Esophagus squamous epithelium (tissue), 5 donors: ENCODE results near the gene UNC119B. TPM values are rescaled to one million over a fixed set of nuclear protein-coding genes. Genes with fewer than 3 reads are reported as not detected.

Experiments
- DNase-seq: peaks from one replicate; lab custom pipeline; 2025; lab: John Stamatoyannopoulos, UW
- H3K27ac ChIP-seq, 4 donors: fragments of 200-600 bp; sonication (generic); one replicate each; pipeline ENCODE4 v1.5.1; 2016 to 2019; ENCODE audit warnings: mild to moderate bottlenecking in 1 of 4
- H3K27me3 ChIP-seq, 4 donors: fragments of 200-600 bp; sonication (generic); 1 replicate in 3 of 4; 2 replicates in 1 of 4; pipeline versions ENCODE4 v1.5.1 to v1.6.0; 2017 to 2021; ENCODE audit warnings: antibody characterized with exemption in 1 of 4
- H3K36me3 ChIP-seq, 3 donors: fragments of 200-600 bp; sonication (generic); one replicate each; pipeline ENCODE4 v1.5.1; 2016 to 2019
- H3K4me1 ChIP-seq, 3 donors: fragments of 200-600 bp; sonication (generic); one replicate each; pipeline ENCODE4 v1.5.1; 2017 to 2019
- H3K4me3 ChIP-seq, 4 donors: fragments of 200-600 bp; sonication (generic); 1 replicate in 3 of 4; 2 replicates in 1 of 4; pipeline ENCODE4 v1.5.1; 2016 to 2019; ENCODE audit warnings: mild to moderate bottlenecking in 2 of 4, moderate library complexity in 1 of 4
- H3K9me3 ChIP-seq, 3 donors: fragments of 200-600 bp; sonication (generic); one replicate each; pipeline ENCODE4 v1.5.1; 2016 to 2019
- POLR2A ChIP-seq, 4 donors: fragments of 450-650 bp; IDR thresholded peaks; one replicate each; pipeline ENCODE4 v1.6.1; 2017; ENCODE audit warnings: antibody characterized with exemption in 4 of 4, mild to moderate bottlenecking in 4 of 4, moderate library complexity in 3 of 4
- WGBS, 2 donors: methylation state at CpG; one replicate each; pipeline ENCODE4 v1.1.5; 2018; 5-methylcytosine and 5-hydroxymethylcytosine counted together
- intact Hi-C: fragments of 100-400 bp; cut with DNase I; formaldehyde crosslinking; loops from one replicate; pipeline ENCODE4 v1.15.0; 2022
- total RNA-seq, 4 donors: library from RNA; depleted of rRNA; stranded (reverse); fragments of >200 nt; gene quantifications; one replicate each; pipeline ENCODE4 v1.1.0, GENCODE V29; 2016
- TF ChIP-seq, protein P1 (sequence below), 6 experiments: fragments of 450-650 bp in 4 of 6; fragments of 200-600 bp in 2 of 6; sonication (generic) in 2 of 6; IDR thresholded peaks; one replicate each; pipeline ENCODE4 v1.5.1; 2016 to 2019; ENCODE audit warnings: antibody characterized with exemption in 6 of 6, mild to moderate bottlenecking in 4 of 6, moderate library complexity in 4 of 6
- donor health status: DM: yes; HTN: yes; CAD: no.

UNC119B gene
- total RNA-seq, 4 donors from 2014 or later, result 6.4 to 23.3 (median 12.4) TPM

DNA sequence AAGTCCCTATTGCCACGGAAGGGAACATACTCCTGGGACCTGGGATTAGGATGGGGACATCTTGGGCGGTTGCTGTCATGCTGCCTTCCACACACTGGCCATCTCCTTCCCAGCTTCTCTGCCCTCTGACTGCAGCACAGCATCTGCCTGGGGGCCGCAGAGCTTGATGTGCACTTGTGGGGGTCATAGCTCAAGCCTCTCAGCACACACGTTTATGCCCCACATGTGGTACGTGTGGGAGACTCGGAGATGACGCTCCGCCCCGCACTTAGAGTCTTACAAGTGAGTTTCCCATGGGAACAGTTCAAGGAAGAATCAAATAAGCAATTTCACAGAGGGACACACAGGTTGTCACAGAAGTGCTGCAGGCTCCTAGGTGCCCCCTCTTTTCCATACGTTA lies 24.0 kb downstream of the UNC119B start:
- intact Hi-C loops, result no loop called here
- no peak for DNase-seq
- no peak overlapping the region for H3K4me3 ChIP-seq
- WGBS, 2 donors, result 93% methylated on average over 7 to 9 of the region's 10 CpGs
- H3K4me1 ChIP-seq, result no peaks in the 10 kb centered on the region
- no peaks in the 10 kb centered on the region for H3K9me3 ChIP-seq
- peaks cover 0 to 43% (median 7%) of the 10 kb centered on the region in 3 donors for H3K36me3 ChIP-seq
- no peak for TF ChIP-seq POLR2A (IDR thresholded peaks at IDR 0.05)
- TF ChIP-seq, protein P1, sequence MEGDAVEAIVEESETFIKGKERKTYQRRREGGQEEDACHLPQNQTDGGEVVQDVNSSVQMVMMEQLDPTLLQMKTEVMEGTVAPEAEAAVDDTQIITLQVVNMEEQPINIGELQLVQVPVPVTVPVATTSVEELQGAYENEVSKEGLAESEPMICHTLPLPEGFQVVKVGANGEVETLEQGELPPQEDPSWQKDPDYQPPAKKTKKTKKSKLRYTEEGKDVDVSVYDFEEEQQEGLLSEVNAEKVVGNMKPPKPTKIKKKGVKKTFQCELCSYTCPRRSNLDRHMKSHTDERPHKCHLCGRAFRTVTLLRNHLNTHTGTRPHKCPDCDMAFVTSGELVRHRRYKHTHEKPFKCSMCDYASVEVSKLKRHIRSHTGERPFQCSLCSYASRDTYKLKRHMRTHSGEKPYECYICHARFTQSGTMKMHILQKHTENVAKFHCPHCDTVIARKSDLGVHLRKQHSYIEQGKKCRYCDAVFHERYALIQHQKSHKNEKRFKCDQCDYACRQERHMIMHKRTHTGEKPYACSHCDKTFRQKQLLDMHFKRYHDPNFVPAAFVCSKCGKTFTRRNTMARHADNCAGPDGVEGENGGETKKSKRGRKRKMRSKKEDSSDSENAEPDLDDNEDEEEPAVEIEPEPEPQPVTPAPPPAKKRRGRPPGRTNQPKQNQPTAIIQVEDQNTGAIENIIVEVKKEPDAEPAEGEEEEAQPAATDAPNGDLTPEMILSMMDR (IDR thresholded peaks at IDR 0.05), result no peak
- no peaks in the 10 kb centered on the region for H3K27me3 ChIP-seq
- no peak overlapping the region for H3K27ac ChIP-seq

DNA sequence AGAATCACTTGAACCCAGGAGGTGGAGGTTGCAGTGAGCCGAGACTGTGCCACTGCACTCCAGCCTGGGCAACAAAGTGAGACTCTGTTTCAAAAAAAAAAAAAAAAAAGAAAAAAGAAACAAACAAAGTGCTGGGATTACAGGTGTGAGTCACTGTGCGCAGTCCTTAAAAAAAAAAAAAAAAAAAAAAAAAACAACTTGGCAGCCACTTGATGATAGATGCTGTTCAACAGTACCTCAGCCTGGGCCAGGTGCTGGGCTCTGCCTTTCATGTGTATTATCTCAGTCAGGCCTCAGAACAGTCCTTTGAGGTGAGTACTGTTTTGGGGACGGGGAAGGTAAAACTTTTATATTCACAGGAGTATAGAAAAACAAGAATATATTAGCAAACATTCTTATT lies 24.9 kb downstream of the UNC119B start:
- WGBS, 2 donors, result 32 to 44% methylated on average over 2 of the region's 3 CpGs
- Histone ChIP-seq H3K4me3 (no peak overlapping the region), H3K27me3 (no peaks in the 10 kb centered on the region), H3K4me1 (no peaks in the 10 kb centered on the region), H3K36me3 (peaks cover 0 to 43% (median 0%) of the 10 kb centered on the region in 3 donors), H3K9me3 (no peaks in the 10 kb centered on the region), H3K27ac (no peak overlapping the region)
- intact Hi-C loops, result no loop called here
- no peak for DNase-seq
- TF ChIP-seq, protein P1 (IDR thresholded peaks at IDR 0.05), result no peak
- TF ChIP-seq POLR2A (IDR thresholded peaks at IDR 0.05), result no peak

DNA sequence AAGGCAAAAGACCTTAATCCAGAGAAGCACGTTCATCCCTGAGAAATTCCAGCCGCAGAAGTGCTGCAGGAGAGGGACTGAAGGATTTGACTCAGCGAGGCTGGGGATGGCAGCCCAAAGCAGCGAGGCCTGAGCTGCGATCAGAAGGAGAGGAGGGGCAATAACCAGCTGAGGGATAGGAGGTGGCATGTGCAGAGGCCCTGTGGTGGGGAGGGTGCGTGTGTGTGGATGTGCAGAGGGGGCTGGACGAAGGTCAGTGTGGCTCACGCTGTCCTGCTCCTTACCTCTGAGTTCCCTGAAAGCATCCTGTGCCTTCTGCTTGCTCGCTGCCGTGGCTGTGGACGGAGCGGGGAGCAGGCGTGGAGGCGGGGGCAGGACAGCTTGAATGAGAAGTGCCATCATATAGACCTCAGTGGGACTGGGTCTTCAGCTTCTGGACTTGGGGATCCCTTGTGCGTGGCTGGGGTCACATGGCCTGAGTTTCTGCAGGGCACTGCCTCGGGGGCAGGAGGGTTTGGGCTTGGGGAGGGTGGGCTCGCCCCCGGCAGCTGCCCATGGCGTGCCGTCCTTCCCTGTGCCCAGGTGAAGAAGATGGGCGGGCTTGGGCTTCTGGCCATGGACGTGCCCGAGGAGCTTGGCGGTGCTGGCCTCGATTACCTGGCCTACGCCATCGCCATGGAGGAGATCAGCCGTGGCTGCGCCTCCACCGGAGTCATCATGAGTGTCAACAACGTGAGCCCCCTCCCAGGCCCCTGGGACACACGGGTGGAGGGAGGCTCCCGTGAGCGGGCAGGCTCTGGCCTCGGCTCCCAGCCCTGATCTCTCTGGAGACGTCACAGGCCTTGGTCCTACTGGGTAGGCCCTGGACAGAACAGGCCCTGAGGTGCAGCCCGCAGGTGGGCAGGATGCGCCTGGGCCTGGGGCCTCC lies 26.4 kb downstream of the UNC119B start:
- H3K27ac ChIP-seq, result no peak overlapping the region
- H3K4me1 ChIP-seq, result no peaks in the 10 kb centered on the region
- no peak for DNase-seq
- intact Hi-C loops, result no loop called here
- H3K36me3 ChIP-seq, result peaks cover 0 to 31% (median 0%) of the 10 kb centered on the region in 3 donors
- H3K4me3 ChIP-seq, result no peak overlapping the region
- no peaks in the 10 kb centered on the region for H3K9me3 ChIP-seq
- TF ChIP-seq, protein P1 (IDR thresholded peaks at IDR 0.05), result no peak
- no peak for TF ChIP-seq POLR2A (IDR thresholded peaks at IDR 0.05)
- WGBS, 2 donors, result 85 to 87% methylated on average over 7 to 12 of the region's 38 CpGs
- H3K27me3 ChIP-seq, result no peaks in the 10 kb centered on the region

DNA sequence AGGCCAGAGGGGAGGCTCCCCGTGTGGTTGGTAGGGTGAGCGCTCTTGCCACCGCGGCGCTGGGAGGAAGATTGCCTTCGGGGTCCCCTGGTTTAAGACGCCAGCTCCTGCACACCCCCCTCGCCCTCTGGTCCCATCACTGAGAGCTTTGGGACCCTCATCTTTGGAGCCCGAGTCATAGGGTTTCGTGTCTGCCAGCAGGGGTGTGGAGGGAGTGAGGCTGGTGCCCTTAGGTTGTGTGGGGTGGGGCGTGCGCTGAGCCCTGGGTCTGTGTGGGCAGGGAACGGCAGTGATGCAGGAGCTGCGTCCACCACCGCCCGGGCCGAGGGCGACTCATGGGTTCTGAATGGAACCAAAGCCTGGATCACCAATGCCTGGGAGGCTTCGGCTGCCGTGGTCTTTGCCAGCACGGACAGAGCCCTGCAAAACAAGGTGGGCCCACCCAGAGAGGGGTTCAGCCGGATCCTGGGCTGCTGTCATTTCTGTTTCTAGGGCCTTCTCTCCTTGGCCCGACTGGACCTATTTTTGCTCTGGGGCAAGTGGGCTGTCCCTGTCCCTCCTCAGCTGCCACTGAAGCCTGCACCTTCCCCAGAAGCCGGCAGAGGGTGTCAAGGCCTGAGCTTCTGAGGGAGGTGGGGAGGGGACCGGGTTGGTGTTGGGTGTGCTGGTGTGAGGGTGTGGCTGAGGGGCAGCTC lies 27.4 kb downstream of the UNC119B start:
- 78% methylated on average over 5 of the region's 25 CpGs; no CpG with 5 or more reads in 1 of the 2 donors for WGBS, 2 donors
- no peaks in the 10 kb centered on the region for H3K9me3 ChIP-seq
- H3K27me3 ChIP-seq, result no peaks in the 10 kb centered on the region
- DNase-seq, result no peak
- intact Hi-C loops, result no loop called here
- H3K4me1 ChIP-seq, result no peaks in the 10 kb centered on the region
- no peak overlapping the region for H3K27ac ChIP-seq
- H3K36me3 ChIP-seq, result peaks cover 0 to 31% (median 0%) of the 10 kb centered on the region in 3 donors
- TF ChIP-seq, protein P1 (IDR thresholded peaks at IDR 0.05), result no peak
- no peak for TF ChIP-seq POLR2A (IDR thresholded peaks at IDR 0.05)
- H3K4me3 ChIP-seq, result no peak overlapping the region
